B cell (primary cell): ENCODE results near the gene RNF157. TPM values are rescaled to one million over a fixed set of nuclear protein-coding genes. Genes with fewer than 3 reads are reported as not detected.
A peak's percentile ranks its signal among the peaks of the same experiment; 100 is the strongest.

Source experiments
- ATAC-seq: fragments of 200-7000 bp; cut with Tn5 transposase; one replicate; pipeline ENCODE4 v1.10.0; 2021; ENCODE audit warnings: low read depth, mild to moderate bottlenecking, moderate number of reproducible peaks, moderate library complexity
- CTCF ChIA-PET: fragments of 350-600 bp; sonication (Branson Sonifier 250); formaldehyde crosslinking; loops from one replicate; lab custom pipeline; 2021; ENCODE audit warnings: antibody characterized with exemption, inconsistent platforms; lab: Charles Lee
- POLR2A ChIA-PET: fragments of 350-600 bp; sonication (Branson Sonifier 250); formaldehyde crosslinking; loops from one replicate; lab custom pipeline; 2021; ENCODE audit warnings: antibody characterized with exemption; lab: Charles Lee
- DNase-seq: peaks from one replicate; pipeline ENCODE4 v3.0.0; 2013
- H2AFZ ChIP-seq: 2 replicates; pipeline ENCODE4 v1.6.1; 2012; ENCODE audit warnings: mild to moderate bottlenecking, low read depth, low read length; ENCODE audit not compliant: insufficient read depth, poor library complexity, severe bottlenecking
- H3K27ac ChIP-seq, 2 donors: 1 replicate in 1 of 2; 2 replicates in 1 of 2; pipeline ENCODE4 v1.5.1; 2012 to 2013; ENCODE audit warnings: low read length in 2 of 2, mild to moderate bottlenecking in 2 of 2, moderate library complexity in 1 of 2
- H3K27me3 ChIP-seq, 4 experiments: fragments of 200-600 bp in 1 of 4; sonication (generic) in 1 of 4; replicated peaks in 1 of 4; 1 replicate in 2 of 4; 2 replicates in 2 of 4; pipeline versions ENCODE4 v1.6.1 to v1.7.0; 2013 to 2016; ENCODE audit warnings: low read length in 3 of 4, mild to moderate bottlenecking in 2 of 4, mixed read lengths in 1 of 4, moderate library complexity in 1 of 4; ENCODE audit not compliant: insufficient read depth in 4 of 4, control insufficient read depth in 3 of 4; ENCODE audit errors: control extremely low read depth in 1 of 4
- H3K36me3 ChIP-seq, 2 experiments: replicated peaks in 1 of 2; 1 replicate in 1 of 2; 2 replicates in 1 of 2; pipeline versions ENCODE4 v1.6.1 to v1.7.1; 2013; ENCODE audit warnings: low read length in 1 of 2; ENCODE audit not compliant: insufficient read depth in 2 of 2, control insufficient read depth in 1 of 2; ENCODE audit errors: control extremely low read depth in 1 of 2, extremely low read depth in 1 of 2
- H3K4me1 ChIP-seq, 2 donors: fragments of 200-600 bp in 1 of 2; sonication (generic) in 1 of 2; 1 replicate in 1 of 2; 2 replicates in 1 of 2; pipeline versions ENCODE4 v1.5.1 to v1.6.1; 2013 to 2017; ENCODE audit warnings: low read length in 2 of 2; ENCODE audit not compliant: control insufficient read depth in 2 of 2, insufficient read depth in 2 of 2
- H3K4me2 ChIP-seq: replicated peaks from 2 replicates; pipeline ENCODE3; 2012; ENCODE audit warnings: mild to moderate bottlenecking, low read depth, low read length; ENCODE audit not compliant: poor library complexity, severe bottlenecking
- H3K4me3 ChIP-seq, 5 experiments: fragments of 200-600 bp in 1 of 5; sonication (generic) in 1 of 5; 1 replicate in 3 of 5; 2 replicates in 2 of 5; pipeline versions ENCODE4 v1.5.1 to v1.7.0; 2011 to 2016; ENCODE audit warnings: low read length in 4 of 5, mild to moderate bottlenecking in 4 of 5, low read depth in 2 of 5, control low read depth in 1 of 5, moderate library complexity in 1 of 5; ENCODE audit not compliant: insufficient read depth in 1 of 5; ENCODE audit errors: control extremely low read depth in 1 of 5, extremely low read depth in 1 of 5
- H3K79me2 ChIP-seq: fragments of 200-600 bp; sonication (generic); one replicate; pipeline ENCODE4 v1.6.0; 2016; ENCODE audit warnings: low read length; ENCODE audit not compliant: control insufficient read depth, insufficient read depth
- H3K9ac ChIP-seq: fragments of 200-600 bp; sonication (generic); 2 replicates; pipeline ENCODE4 v1.6.1; 2017; ENCODE audit warnings: mild to moderate bottlenecking, low read length, moderate library complexity
- H3K9me3 ChIP-seq, 3 donors: one replicate each; pipeline versions ENCODE4 v1.6.1 to v1.7.1; 2013; ENCODE audit warnings: low read length in 2 of 3; ENCODE audit not compliant: control insufficient read depth in 2 of 3, insufficient read depth in 1 of 3; ENCODE audit errors: control extremely low read depth in 1 of 3
- H4K20me1 ChIP-seq: 2 replicates; pipeline ENCODE4 v1.6.0; 2012; ENCODE audit warnings: mild to moderate bottlenecking, low read length; ENCODE audit not compliant: insufficient read depth, control insufficient read depth, poor library complexity, severe bottlenecking
- H3K27ac Mint-ChIP-seq: one replicate; pipeline ENCODE4 v1.8.0; 2021; ENCODE audit warnings: mixed read lengths
- H3K27me3 Mint-ChIP-seq: one replicate; pipeline ENCODE4 v1.8.0; 2021; ENCODE audit warnings: mixed read lengths
- H3K4me1 Mint-ChIP-seq: one replicate; pipeline ENCODE4 v1.8.0; 2021; ENCODE audit warnings: mixed read lengths
- H3K4me3 Mint-ChIP-seq: one replicate; pipeline ENCODE4 v1.8.0; 2021; ENCODE audit warnings: mixed read lengths
- H3K9me3 Mint-ChIP-seq: one replicate; pipeline ENCODE4 v1.8.0; 2022; ENCODE audit warnings: mixed read lengths; ENCODE audit not compliant: insufficient read depth
- EZH2 ChIP-seq: IDR thresholded peaks from 2 replicates; pipeline ENCODE4 v1.6.1; 2012; ENCODE audit warnings: borderline replicate concordance, low read depth, mild to moderate bottlenecking, moderate library complexity, low read length; ENCODE audit not compliant: insufficient read depth, poor library complexity, severe bottlenecking
- WGBS: methylation state at CpG from one replicate; pipeline ENCODE4 v1.1.5; 2013; ENCODE audit warnings: missing lambda C conversion rate; ENCODE audit not compliant: insufficient coverage; 5-methylcytosine and 5-hydroxymethylcytosine counted together
- intact Hi-C: fragments of 100-400 bp; cut with micrococcal nuclease; formaldehyde crosslinking; loops from one replicate; pipeline ENCODE4 v1.10.0; 2022
- polyA plus RNA-seq: library from polyadenylated mRNA; depleted of rRNA; stranded (reverse); fragments of >200 nt; gene quantifications from 2 replicates; pipeline ENCODE4 v1.2.3, GENCODE V29; 2012
- total RNA-seq, 2 donors: library from RNA; stranded (reverse); fragments of 120-200 nt in 1 of 2; gene quantifications; 1 replicate in 1 of 2; 2 replicates in 1 of 2; pipeline versions ENCODE4 v1.2.3 to v1.2.4, GENCODE V29; 2013 to 2022
- TF ChIP-seq, protein P1 (sequence below): fragments of 200-600 bp; IDR thresholded peaks from one replicate; pipeline ENCODE4 v1.8.0; 2022; ENCODE audit warnings: antibody characterized with exemption, mild to moderate bottlenecking

Gene RNF157
- total and polyA plus RNA-seq, 2 donors (not counting 1 experiment from before 2014, with no cell fraction given): 0.54 to 1.2 TPM

DNA sequence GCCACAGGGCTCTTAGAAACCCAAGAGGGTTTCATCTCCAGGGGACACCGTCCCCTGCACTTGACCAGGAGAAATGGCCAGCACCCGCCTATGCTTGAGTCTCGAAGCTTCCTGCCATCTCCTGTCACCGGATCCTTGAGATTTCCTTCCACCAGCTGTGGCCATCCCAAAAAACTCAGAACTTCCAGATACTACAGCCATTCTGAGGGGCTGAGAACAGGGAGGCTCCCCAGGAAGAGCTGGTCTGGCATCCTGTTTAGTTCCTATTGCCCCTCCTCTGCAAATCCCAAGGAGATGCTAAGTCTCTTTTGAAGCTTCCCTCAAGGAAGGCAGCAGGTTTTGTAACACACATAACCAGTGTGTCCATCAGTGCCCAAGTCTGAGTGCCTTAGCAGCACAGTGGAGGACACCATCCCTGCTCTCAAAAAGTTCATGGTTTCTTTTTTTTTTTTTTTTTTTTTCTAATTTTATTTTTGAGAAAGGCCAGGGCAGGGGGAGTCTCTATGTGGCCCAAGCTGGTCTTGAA is 26.8 kb upstream of the RNF157 start:
- H3K9me3 ChIP-seq: no peaks in the 10 kb centered on the region
- H3K4me1 Mint-ChIP-seq: peaks cover 71% of the 10 kb centered on the region
- ATAC-seq (no peak), DNase-seq (peak; percentile 28)
- intact Hi-C loops: loop anchor here (5.0 to 10.0 kb wide), 3 partner anchors 362 to 1180 kb away; partner anchors contain the start of genes MRPL38 and SUMO2
- peak overlapping the region; percentile 61 to 91 (median 88) for H3K4me3 ChIP-seq
- H3K4me1 ChIP-seq: peaks cover 76 to 86% of the 10 kb centered on the region in 2 donors
- peaks cover 44% of the 10 kb centered on the region for H3K79me2 ChIP-seq
- H3K27me3 ChIP-seq: no peaks in the 10 kb centered on the region
- POLR2A ChIA-PET: interaction anchor here (0.6 to 1.2 kb wide), 9 partner anchors 8 to 939 kb away, joined by 3 to 7 read pairs (median 4); no protein-coding TSS in a partner anchor
- H3K27ac ChIP-seq: peak overlapping the region; percentile 77 to 94
- peaks cover 2 to 16% of the 10 kb centered on the region in 2 experiments for H3K36me3 ChIP-seq
- H3K27me3 Mint-ChIP-seq: no peaks in the 10 kb centered on the region
- whole genome bisulfite sequencing: 65% methylated on average over 4 of the region's 4 CpGs
- no peak for TF ChIP-seq EZH2
- TF ChIP-seq, protein P1, sequence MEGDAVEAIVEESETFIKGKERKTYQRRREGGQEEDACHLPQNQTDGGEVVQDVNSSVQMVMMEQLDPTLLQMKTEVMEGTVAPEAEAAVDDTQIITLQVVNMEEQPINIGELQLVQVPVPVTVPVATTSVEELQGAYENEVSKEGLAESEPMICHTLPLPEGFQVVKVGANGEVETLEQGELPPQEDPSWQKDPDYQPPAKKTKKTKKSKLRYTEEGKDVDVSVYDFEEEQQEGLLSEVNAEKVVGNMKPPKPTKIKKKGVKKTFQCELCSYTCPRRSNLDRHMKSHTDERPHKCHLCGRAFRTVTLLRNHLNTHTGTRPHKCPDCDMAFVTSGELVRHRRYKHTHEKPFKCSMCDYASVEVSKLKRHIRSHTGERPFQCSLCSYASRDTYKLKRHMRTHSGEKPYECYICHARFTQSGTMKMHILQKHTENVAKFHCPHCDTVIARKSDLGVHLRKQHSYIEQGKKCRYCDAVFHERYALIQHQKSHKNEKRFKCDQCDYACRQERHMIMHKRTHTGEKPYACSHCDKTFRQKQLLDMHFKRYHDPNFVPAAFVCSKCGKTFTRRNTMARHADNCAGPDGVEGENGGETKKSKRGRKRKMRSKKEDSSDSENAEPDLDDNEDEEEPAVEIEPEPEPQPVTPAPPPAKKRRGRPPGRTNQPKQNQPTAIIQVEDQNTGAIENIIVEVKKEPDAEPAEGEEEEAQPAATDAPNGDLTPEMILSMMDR: no peak
- peaks cover 14% of the 10 kb centered on the region for H4K20me1 ChIP-seq
- peak overlapping the region; percentile 92 for H3K4me2 ChIP-seq
- CTCF ChIA-PET: interaction anchor here (0.6 to 16.7 kb wide), 7 partner anchors 9 to 358 kb away, joined by 3 to 435 read pairs (median 4); no protein-coding TSS in a partner anchor
- peak overlapping the region; percentile 94 for H3K4me3 Mint-ChIP-seq
- no peak overlapping the region for H2AFZ ChIP-seq
- H3K27ac Mint-ChIP-seq: peak overlapping the region; percentile 96
- H3K9ac ChIP-seq: peak overlapping the region; percentile 90
- H3K9me3 Mint-ChIP-seq: no peaks in the 10 kb centered on the region
